Effector CD8-positive, alpha-beta T cell (primary cell): Measurements from ENCODE around the gene MGMT.

Experiments
- DNase-seq: peaks from one replicate; lab custom pipeline; 2025; lab: John Stamatoyannopoulos, UW

The MGMT gene

DNA sequence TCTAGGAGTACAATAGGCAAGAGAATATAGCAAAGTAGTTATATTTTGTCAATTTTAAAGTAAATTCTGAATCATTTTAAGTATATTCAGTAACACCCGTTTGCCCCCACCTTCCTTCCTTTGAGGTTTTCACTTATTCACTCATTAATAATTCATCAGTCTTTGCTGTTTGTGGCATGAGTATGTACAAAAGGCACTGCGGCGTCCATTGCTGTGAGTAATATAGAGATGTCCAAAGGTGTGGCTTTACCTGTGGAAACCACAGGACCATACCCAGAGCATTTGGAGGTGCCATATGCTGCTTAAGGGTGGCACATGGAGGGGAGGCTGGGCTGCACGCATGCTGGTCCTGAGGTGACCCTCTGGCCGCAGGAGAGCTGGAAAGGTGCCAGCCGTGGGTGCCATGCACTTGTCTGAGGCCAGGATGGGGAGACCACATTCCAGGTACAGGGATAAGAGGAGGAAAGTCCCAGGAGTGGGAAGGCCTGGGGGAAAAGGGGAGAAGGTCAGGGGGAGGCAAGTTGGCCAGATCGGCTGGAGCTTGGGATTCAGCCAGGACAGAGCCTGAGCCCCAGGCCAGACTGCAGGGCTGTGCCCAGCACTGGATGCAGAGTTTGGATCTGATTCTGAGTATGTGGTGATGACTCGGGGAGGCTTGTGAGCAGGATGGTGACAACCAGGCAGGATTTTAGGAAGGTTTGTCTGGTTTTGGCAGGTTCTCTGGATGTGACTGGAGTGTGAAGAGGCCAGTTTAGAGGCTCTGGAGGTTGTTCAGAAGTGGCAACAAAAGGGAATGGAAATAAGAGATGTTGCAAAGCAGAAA lies 223.4 kb downstream of the MGMT start:
- no peak for DNase-seq

DNA sequence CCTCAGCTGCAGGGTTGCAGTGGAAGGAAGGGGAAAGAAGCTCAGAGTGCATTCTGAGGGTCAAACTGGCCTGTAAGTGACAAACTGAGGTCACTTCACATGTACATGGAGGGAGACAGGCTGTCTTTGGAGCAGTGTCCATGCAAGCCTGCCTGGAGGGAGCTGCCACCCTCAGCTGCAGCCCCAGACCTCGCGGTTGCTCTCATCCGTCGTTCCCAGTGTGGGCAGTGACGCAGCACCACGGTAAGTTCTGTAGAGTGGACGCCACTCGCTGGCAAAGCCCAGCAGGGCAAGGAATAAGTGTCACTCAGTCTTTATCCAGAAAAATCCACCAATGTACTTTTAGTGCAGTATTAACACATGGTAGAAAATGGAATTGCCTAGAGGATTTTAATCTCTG lies 225.7 kb downstream of the MGMT start:
- no peak for DNase-seq

DNA sequence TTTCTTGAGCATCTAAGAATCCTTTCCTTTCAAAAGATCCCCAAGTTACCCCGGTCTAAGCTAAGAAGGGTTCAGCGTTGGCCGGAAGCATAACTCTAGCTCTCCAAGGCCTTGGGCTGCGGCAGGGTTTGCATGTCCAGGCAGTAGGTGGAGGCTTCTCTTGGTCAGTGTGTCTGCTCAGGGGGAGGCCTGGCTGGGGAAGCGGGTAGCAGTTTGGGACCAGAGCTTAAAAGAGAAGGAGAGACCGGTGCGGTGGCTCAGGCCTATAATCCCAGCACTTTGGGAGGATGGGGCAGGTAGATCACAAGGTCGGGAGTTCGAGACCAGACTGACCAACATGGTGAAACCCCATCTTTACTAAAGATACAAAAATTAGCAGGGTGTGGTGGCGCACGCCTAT lies 226.3 kb downstream of the MGMT start:
- no peak for DNase-seq

DNA sequence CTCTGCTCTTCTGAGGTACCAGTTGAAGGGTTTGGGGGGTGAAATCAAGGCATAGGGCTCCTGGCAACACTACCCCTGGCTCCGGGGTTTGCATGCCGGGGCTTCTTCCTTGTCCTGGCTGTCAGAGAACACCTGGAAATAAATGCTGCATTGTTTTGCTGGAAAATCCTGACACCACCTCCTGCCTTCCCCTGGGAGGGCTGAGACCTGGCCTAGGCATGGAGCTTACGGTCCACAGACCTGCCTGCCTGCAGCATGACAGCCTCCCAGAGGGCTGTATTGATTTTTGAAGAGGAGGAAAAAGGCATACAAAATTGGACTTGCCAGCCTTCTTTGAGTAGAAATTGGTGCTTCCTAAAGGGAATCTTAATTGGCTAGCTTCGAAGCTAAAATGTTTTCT lies 227.1 kb downstream of the MGMT start:
- DNase-seq: no peak

DNA sequence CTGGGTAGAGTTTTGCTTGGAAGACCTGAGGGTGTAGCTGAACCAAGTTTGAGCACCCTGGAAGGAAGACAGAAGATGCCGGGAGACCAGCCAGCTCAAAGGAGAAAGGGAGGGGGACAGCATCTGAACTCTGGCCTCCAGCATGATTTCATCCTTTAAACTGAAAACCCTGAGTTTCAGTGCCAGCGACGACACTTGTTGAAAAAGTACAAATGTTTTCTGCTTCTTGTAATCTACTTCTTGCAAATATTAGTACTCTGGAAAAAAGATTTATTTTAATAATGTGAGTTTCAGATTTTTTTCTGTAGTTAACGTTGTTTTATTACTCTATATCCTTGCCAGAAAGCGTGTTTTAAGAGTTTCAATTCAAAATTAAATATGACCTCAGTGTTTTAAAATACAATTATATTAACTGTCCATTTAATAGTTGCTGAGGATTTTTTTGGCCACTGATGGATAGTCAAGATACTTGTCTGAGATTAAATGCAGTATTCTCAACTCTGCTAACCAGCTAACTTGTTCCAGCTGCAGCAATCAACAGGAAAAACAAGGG lies 227.7 kb downstream of the MGMT start:
- DNase-seq: no peak

DNA sequence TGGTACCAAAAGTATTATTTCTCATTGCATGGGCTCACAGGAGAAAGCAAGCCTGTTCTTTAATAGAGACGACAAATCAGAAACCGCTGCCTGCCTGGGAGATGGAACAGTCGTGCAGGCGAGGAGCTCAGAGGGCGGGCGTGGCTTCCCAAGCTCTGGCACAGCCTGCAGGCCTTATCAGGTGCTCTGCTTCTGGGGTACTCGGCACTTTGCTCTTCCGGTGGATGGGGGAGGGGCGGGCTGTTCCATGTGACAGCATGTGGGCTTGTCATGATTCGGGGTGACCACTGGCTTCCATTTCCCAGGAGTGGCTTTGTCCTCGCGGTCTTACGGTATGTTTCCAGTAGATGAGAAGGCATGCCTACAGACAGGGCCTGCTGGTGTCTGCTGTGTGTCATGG lies 228.6 kb downstream of the MGMT start:
- no peak for DNase-seq

DNA sequence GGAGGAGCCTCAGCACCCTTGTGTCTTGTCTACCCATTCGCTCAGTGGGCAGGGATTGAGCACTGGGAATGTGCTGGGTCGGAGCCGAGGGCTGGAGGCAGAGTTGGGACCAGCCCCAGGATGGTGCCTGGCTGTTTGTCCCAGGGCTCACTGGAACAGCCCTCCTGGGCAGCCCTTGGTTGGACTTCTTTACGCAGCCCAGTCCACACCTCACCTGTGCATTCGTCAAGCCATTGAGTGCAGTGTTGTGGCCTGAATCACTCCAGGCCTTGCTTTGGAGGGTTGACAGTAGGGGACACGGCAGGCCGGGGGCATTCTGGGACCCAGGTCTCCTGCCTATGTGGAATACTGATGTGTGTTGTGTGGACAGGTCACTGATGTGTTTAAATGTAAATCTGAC lies 229.6 kb downstream of the MGMT start:
- DNase-seq: no peak

DNA sequence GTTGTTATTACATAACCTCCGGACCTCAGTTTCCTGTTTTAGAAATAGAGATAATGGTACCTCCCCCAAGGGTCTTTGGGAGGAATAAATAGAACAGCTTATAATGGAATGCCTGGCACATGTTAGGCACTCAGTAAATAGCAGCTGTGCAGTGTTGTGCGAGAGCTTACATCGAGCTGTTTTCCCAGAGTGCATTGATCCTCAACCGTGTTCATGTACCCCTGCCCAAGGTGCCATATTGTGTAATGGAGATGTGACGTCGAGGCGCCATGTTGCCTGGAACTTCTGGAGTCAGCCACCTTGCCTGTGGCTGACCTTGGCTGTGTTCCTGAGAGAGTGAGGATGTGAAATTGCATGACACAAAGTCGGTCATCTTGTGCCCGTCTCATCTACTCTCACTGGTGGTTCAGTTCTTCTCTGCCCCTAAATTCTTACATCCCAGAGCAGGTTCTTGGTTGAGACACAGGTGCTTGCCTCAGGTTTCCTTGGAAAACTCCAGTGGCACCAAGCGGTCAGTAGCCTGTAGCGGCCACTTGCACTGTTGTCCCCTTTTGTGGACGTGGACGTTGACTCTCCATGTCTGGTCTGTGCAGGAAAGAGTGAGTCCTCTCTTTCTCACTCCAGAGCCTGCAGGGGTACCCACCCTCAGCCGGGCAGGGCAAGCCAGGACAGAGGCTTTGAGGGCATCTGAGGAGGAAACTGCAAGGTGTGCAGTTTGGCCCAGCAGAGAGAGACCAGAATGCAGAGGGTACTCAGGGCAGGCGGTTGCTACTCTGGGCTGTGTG lies 230.6 kb downstream of the MGMT start:
- DNase-seq: no peak

DNA sequence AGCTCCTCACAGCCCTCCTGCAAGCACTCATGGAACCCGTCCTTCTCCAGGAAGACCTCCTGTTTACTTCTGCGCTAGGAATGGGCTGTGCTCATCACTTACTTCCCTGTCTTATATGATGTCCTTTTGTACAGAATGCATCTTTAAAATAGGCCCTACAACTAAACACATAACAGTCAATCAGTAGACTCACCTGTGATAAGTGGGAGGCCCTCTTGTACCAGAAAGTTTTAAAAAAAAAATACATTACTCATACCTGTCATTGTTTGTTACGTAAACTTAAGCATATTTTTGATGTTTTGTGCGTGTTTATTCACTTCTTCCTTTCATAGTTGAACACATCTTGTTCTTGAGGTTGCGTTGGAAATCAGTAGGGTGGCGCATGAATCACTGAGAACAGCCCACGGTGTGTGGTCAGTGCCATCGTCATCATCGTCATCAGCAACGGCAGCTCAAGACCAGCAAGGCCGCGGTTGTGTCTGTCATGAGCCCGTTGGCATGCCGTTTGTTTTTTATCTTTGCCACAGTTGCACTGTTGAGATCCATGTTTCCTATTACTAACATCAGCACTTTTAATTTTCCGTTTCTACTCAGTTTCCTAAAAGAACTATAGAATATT lies 232.8 kb downstream of the MGMT start:
- no peak for DNase-seq

DNA sequence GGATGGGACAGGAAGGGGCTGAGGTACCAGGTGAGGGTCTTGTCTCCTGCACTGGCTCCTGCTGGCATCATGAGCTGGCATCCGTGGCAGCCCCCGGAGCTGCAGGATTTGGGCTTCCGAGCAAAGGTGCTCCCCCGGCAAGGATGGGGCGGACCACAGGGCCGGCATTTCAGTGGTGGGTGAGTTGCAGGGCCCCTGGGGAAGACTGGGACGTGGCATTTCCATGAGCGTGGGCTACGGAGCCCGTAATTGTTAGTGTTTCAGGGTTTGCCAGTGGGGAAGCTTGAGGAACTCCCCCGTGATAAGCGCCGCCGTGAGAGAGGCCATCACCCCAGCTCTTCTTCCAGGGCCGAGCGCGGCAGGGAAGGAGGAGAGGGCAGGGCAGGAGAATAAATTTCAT lies 235.6 kb downstream of the MGMT start:
- no peak for DNase-seq

DNA sequence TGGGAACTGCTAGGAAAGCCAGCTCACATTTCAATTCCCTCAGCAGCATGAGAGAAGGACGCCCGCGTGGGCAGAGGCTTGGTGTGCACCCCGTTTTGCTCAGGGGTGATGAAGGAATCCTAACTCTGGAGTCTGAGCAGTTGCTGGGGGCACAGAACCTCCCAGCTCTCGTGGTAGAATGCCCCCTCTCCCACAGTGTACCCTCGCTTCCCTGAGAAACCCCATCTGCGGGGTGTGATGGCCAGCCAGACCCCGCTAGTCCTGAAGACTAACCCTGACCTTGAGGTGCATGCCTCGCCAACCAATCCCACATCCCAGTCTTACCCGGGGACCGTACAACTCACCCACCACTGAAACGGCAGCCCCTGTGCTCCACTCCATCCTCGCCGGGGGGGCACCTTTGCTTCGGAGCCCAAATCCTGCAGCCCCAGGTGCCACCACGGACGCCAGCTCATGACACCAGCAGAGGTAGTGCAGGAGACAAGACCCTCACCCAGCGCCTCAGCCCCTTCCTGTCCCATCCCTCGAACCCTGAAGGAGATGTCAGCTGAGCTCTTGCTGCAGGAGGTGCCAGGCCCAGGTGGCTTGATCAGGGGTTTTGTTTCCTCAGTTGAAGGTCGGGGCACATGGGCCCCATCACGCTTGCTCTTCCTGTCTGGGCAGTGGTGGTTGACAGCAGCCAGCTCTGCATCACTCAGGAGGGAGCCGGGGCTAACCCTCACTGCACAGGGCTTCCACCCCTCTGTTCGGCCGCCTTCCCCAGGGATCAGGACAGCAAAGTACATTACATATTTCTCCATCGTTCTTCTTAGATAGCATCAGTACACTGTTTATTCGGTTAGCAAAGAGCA lies 236.5 kb downstream of the MGMT start:
- no peak for DNase-seq

DNA sequence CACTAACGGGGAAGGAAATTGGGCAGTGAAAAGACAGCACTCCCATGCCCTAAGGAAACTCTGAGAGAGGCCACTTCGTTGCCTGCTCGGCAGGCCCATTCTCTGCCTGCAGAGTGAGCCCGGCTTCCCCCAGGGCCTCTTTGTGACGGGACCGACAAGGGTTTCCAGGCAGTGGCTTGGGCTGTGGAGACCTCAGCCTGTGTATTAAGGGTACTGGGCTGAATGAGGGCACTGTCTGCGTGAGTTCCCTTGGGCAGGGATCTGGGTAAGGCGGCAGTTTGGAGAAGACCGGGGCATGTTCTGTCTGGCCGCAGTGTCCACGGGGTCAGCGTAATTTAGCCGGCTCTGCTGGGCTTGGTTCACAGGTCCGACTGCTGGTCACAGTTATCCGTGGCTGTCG lies 237.2 kb downstream of the MGMT start:
- DNase-seq: no peak

DNA sequence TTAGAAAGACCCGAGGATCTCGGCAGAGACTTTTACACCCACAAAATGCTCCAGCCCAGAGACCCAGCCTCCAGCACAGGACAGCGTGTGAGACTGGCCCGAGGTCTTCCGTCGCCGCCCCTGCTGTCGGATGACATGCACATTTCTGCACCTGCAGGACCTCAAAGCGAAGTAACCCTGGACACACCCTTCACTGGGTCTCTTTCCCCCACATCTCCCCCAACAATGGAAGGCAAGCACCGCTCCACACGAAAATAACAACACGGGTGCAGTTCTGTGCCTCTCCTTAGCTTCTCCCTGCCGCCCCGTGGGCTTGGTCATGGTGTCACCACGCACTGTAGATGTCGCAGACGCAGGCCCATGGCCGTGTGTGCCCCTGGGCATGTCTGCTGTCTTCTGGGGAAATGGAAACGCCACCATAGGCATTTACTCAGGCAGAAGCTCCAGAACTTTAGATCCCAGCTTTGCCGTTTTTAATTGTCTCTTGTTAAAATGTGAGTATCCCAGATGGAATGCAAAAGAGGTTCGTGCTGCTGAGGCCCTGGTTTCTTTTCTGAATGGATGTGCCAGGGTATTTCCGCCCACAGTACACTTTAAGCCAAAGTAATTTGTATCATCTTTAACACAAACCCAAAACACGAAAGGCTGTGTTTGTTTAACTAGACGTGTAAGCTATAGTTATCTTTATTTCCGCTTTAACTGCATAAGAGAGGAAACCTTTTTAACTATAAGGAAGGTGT lies 237.9 kb downstream of the MGMT start:
- no peak for DNase-seq

DNA sequence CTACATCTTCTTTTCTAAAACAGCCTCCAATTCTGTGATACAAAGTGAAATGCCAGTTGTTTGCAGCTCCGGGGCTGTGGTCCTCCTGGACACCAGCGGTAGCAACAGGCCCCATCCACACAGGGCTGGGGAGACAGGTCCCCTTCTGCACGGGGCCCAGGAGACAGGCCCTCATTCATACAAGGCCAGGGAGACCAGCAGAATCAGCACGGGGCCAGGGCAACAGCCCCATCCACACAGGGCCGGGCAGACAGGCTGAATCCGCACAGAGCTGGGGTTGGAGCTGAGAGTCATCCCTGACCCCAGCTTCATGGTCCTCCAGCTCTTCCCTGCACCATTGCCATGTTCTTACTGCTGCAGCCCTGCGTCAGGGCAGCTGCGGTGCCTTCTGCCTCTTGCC lies 238.6 kb downstream of the MGMT start:
- DNase-seq: no peak

DNA sequence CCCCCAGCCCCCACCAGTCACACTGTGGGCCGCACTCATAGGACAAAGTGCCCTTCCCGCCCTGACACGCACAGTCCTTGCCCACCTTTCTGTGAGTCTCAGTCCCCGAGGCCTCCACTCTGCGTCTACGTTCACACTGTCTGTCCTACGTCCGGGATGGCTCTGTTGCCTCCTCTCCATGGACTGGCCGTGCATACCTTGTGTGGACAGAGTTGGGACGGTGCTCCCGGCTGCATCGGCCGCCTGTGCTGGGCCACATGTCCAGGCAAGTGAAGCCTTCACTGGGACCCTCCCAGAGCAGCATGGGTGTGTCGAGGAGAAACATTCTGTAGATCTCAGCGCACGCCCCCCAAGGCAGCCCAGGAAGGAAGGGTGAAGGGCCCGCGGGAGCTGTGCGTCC lies 239.0 kb downstream of the MGMT start:
- no peak for DNase-seq

DNA sequence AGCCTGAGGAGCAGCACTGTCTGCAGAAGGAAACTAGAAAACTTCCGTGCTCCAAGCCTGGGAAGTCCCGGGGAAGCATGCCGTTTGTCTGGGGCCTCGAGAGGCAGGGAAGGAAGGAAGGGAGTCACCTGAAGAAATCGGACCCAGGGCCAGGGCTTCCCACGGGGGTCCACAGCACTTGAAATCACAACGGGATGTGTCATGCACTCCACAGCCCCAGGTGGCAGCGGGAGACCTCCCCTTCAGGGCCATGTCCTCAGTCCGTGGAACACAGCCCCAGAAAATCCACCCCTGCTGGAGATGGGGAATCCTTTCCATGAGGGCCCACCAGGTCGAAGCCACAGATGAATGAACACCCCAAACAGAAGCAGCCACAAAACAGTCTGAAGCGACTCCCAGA lies 239.5 kb downstream of the MGMT start:
- DNase-seq: no peak

DNA sequence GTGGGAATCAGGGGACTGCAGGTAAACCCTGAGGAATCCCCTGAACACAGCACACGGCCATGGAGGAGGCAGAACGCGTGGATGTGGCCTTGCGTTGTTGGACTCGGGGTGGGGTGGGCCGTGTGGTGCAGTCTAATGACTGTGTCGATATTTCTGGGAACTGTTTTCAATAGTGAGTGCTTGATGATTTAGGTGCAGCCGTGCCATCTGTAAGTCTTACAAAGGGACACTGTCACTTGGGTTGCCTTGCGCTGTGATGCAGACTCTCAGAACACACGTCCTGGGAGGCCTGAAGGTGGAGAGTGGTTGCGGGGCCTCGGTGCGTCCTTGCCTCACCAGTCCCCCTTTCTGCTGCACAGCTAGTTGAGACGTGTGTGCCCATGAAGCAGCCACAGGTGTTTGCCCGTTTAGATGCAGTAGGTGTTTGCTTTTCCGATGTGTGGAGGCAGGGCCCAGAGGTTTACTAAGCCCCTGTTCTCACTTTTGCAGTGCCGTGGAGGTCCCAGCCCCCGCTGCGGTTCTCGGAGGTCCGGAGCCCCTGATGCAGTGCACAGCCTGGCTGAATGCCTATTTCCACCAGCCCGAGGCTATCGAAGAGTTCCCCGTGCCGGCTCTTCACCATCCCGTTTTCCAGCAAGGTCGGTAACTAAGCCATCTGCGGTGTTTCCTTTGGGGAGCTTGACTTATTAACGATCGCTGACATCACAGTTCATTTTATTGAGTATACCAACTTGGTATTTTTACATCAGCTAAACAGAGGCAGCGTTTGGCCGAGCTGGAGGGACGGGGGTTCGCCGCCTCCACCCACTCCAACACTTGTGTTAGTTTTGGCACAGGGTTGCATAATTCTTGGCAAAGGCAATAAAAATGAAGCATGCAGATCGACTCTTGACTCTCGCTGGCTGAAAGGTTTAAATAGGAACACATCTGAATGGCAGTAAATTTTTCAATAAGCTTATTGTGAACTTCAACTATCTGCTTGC lies 240.7 kb downstream of the MGMT start:
- DNase-seq: no peak

DNA sequence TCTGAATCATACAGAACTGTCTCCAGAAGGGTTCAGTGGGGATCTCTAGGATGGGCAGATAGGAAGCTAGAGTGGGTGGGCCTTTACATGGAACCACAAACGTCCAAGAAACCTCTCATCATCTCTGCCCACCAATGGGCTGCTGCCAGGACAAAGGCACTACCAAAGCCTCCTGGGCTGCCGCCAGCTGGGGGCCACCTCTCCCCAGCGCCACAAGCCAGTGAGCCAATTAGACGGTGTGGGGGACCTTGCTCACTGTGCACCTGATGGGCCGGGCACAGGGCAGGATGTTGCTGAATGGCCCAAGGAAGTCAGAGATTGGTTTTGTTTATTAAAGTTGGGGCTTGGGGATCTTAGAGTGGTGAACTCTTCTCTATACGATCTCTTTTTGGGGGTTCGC lies 242.1 kb downstream of the MGMT start:
- no peak for DNase-seq

DNA sequence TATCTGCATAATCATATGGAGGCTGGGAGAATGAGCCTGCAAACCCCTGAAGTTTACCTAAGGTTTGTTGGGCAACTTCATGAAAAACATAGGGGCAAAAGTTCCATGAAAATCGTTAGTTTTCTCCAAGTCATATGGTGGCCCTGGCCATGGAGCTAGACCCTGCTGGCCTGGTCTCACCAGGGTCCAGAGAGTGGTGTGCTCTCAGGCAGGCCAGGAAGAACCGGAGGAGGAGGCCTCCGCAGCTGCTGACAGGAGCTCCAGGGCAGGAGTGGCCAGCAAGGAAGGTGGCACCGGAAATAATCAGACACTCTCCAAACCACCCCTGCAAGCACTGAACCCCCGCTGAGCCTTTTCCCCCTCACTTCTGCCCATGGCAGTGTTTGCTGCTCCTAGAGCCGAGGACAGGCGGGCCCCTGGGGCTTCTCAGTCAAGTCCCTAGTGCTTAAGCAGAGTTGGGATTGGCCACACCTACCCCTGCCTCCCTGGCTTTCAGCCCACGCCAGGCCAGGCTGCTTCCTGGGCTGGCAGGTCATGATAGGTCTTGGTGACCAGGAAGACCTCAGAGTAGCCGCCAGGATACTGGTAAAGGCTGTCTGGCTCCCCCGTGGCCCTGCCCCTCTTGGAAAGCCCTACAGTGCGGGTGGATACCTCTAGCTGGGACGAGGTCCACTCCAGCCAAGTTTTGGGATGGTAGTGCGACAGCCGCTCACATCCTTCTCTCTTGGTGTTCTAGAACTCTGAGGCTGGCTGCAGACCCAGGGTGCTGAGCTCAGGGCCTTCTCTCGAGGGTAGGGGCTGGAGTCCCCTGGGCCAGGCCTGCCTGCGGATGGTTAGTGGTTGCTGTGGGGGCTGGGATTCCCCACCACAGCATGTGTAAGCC lies 242.8 kb downstream of the MGMT start:
- no peak for DNase-seq
